HepG2 (cell line): ENCODE measurements around the gene FNDC3A. TPM values are rescaled to one million over a fixed set of nuclear protein-coding genes. Genes with fewer than 3 reads are reported as not detected.

Source experiments
- ATAC-seq: fragments of 200-7000 bp; cut with Tn5 transposase; 3 replicates; pipeline ENCODE4 v1.9.1; 2020; ENCODE audit warnings: mild to moderate bottlenecking, moderate library complexity
- BruUV-seq: library from RNA; stranded (reverse); fragments of 400-500 nt; replicated peaks from 2 replicates; lab custom pipeline; 2021; lab: Mats Ljungman, UMichigan
- CTCF ChIA-PET: fragments of 300-600 bp; formaldehyde crosslinking; extraction: SDS; loops from one replicate; lab custom pipeline; 2021; ENCODE audit warnings: low total read pairs, inconsistent platforms, low intra/inter-chr PET ratio; lab: Yijun Ruan, JAX
- POLR2A ChIA-PET: fragments of 350-600 bp; sonication (Branson Sonifier 250); formaldehyde crosslinking; loops from one replicate; lab custom pipeline; 2020; ENCODE audit warnings: antibody characterized with exemption, inconsistent platforms; lab: Yijun Ruan, JAX
- DNase-seq: peaks from one replicate; pipeline ENCODE4 v3.0.0-alpha.2; 2015; ENCODE audit warnings: low spot score
- FAIRE-seq: peaks from 3 replicates; lab custom pipeline; 2011; peaks lifted over from hg19 to GRCh38; lab: Jason Lieb, UNC
- H2AFZ ChIP-seq: one replicate; pipeline ENCODE4 v1.6.1; 2011; ENCODE audit warnings: low read length, inconsistent platforms
- H3K27ac ChIP-seq: fragments of 300-600 bp; 3 replicates; pipeline ENCODE4 v1.8.0; 2011; ENCODE audit warnings: mixed run types, mild to moderate bottlenecking, mixed read lengths, low read length, inconsistent platforms; ENCODE audit not compliant: insufficient read depth; ENCODE audit errors: extremely low read length
- H3K27me3 ChIP-seq, 2 experiments: fragments of 200-600 bp in 1 of 2; 2 replicates in 1 of 2; 3 replicates in 1 of 2; pipeline versions ENCODE4 v1.6.0 to v1.8.0; 2011; ENCODE audit warnings: low read length in 2 of 2, mild to moderate bottlenecking in 2 of 2, moderate library complexity in 2 of 2, inconsistent platforms in 1 of 2; ENCODE audit not compliant: insufficient read depth in 2 of 2, control insufficient read depth in 1 of 2
- H3K36me3 ChIP-seq, 2 experiments: fragments of 200-600 bp in 1 of 2; replicated peaks in 1 of 2; 2 replicates in 1 of 2; 3 replicates in 1 of 2; pipeline versions ENCODE4 v1.5.1 to v1.8.0; 2011; ENCODE audit warnings: low read length in 2 of 2, inconsistent platforms in 1 of 2; ENCODE audit not compliant: insufficient read depth in 2 of 2, control insufficient read depth in 1 of 2
- H3K4me1 ChIP-seq: 2 replicates; pipeline ENCODE4 v1.5.1; 2012; ENCODE audit warnings: low read length, inconsistent platforms; ENCODE audit not compliant: insufficient read depth
- H3K4me2 ChIP-seq: 2 replicates; pipeline ENCODE4 v1.6.0; 2011; ENCODE audit warnings: low read depth, low read length, inconsistent platforms
- H3K4me3 ChIP-seq, 3 experiments: fragments of 200-600 bp in 1 of 3; sonication (generic), shearing (Covaris generic) in 1 of 3; replicated peaks in 1 of 3; 2 replicates each; pipeline ENCODE4 v1.5.1; 2011 to 2016; ENCODE audit warnings: low read length in 3 of 3, inconsistent platforms in 2 of 3, low read depth in 2 of 3, mild to moderate bottlenecking in 2 of 3, control low read depth in 1 of 3, mixed read lengths in 1 of 3; ENCODE audit not compliant: insufficient read depth in 1 of 3
- H3K79me2 ChIP-seq: one replicate; pipeline ENCODE4 v1.6.1; 2011; ENCODE audit warnings: low read length, inconsistent platforms; ENCODE audit not compliant: insufficient read depth
- H3K9ac ChIP-seq: 2 replicates; pipeline ENCODE4 v1.6.0; 2011; ENCODE audit warnings: mild to moderate bottlenecking, low read depth, low read length, inconsistent platforms; ENCODE audit not compliant: insufficient read depth
- H3K9me3 ChIP-seq: 2 replicates; pipeline ENCODE4 v1.5.1; 2012; ENCODE audit warnings: mild to moderate bottlenecking, low read length
- H4K20me1 ChIP-seq: 2 replicates; pipeline ENCODE4 v1.6.0; 2011; ENCODE audit warnings: inconsistent platforms, mild to moderate bottlenecking, low read length, moderate library complexity; ENCODE audit not compliant: insufficient read depth
- BRD4 ChIP-seq: sonication (generic); formaldehyde crosslinking; IDR thresholded peaks from 2 replicates; pipeline ENCODE4 v1.4.0; 2020; ENCODE audit warnings: missing genetic modification reagents
- CEBPB ChIP-seq: IDR thresholded peaks from 2 replicates; pipeline ENCODE4 v1.6.1; 2011; ENCODE audit warnings: low read depth, low read length, improper control_type of control experiment, borderline replicate concordance
- CTCF ChIP-seq: sonication (generic); formaldehyde crosslinking; IDR thresholded peaks from 2 replicates; pipeline ENCODE4 v1.5.0; 2020; ENCODE audit warnings: mild to moderate bottlenecking, missing genetic modification reagents, moderate library complexity
- FOXA1 ChIP-seq, 2 experiments: fragments of 450-650 bp in 1 of 2; sonication (generic) in 1 of 2; formaldehyde crosslinking in 1 of 2; IDR thresholded peaks; 2 replicates each; pipeline versions ENCODE4 v1.4.0 to v1.6.1; 2016 to 2020; ENCODE audit warnings: missing genetic modification reagents in 1 of 2
- GABPA ChIP-seq, 2 experiments: IDR thresholded peaks; 2 replicates each; pipeline ENCODE4 v1.6.1; 2011 to 2016; ENCODE audit warnings: low read depth in 2 of 2, low read length in 1 of 2, missing biosample characterization in 1 of 2, missing genetic modification characterization in 1 of 2
- GPBP1L1 ChIP-seq: sonication (generic); formaldehyde crosslinking; IDR thresholded peaks from 2 replicates; pipeline ENCODE4 v1.5.0; 2020; ENCODE audit warnings: mild to moderate bottlenecking, missing genetic modification reagents
- HNF4A ChIP-seq: sonication (generic); formaldehyde crosslinking; IDR thresholded peaks from 2 replicates; pipeline ENCODE4 v1.4.0; 2020; ENCODE audit warnings: missing genetic modification reagents
- KDM5B ChIP-seq: sonication (generic); formaldehyde crosslinking; IDR thresholded peaks from 2 replicates; pipeline ENCODE4 v1.4.0; 2020; ENCODE audit warnings: missing genetic modification reagents, mild to moderate bottlenecking, borderline replicate concordance
- PAX8 ChIP-seq: sonication (generic); formaldehyde crosslinking; IDR thresholded peaks from 2 replicates; pipeline ENCODE4 v1.8.0; 2022; ENCODE audit warnings: mild to moderate bottlenecking, missing genetic modification reagents, borderline replicate concordance
- SIN3A ChIP-seq: IDR thresholded peaks from 2 replicates; pipeline ENCODE4 v1.6.1; 2011; ENCODE audit warnings: low read depth, mild to moderate bottlenecking, control low read depth, low read length, borderline replicate concordance
- SMAD1 ChIP-seq: sonication (generic); formaldehyde crosslinking; IDR thresholded peaks from 2 replicates; pipeline ENCODE4 v1.4.0; 2020; ENCODE audit warnings: missing genetic modification reagents, low read depth, mild to moderate bottlenecking, borderline replicate concordance
- SPEN ChIP-seq: sonication (generic); formaldehyde crosslinking; IDR thresholded peaks from 2 replicates; pipeline ENCODE4 v1.5.1; 2020; ENCODE audit warnings: low read depth, mild to moderate bottlenecking, missing genetic modification reagents
- STAG1 ChIP-seq: sonication (generic); formaldehyde crosslinking; IDR thresholded peaks from 2 replicates; pipeline ENCODE4 v1.4.0; 2020; ENCODE audit warnings: missing genetic modification reagents
- TCF7 ChIP-seq: sonication (generic); IDR thresholded peaks from 2 replicates; pipeline ENCODE4 v1.6.1; 2016; ENCODE audit warnings: antibody characterized with exemption, low read depth
- ZMAT5 ChIP-seq: sonication (generic); formaldehyde crosslinking; IDR thresholded peaks from 2 replicates; pipeline ENCODE4 v1.5.0; 2020; ENCODE audit warnings: mild to moderate bottlenecking, low read depth, missing genetic modification reagents, borderline replicate concordance
- ZNF350 ChIP-seq: sonication (generic); formaldehyde crosslinking; IDR thresholded peaks from 2 replicates; pipeline ENCODE4 v1.4.0; 2020; ENCODE audit warnings: mild to moderate bottlenecking, low read depth, missing genetic modification reagents, borderline replicate concordance
- ZNF430 ChIP-seq: sonication (generic); formaldehyde crosslinking; IDR thresholded peaks from 2 replicates; pipeline ENCODE4 v1.9.0; 2021; ENCODE audit warnings: mild to moderate bottlenecking, missing genetic modification reagents
- ZNF570 ChIP-seq: sonication (generic); formaldehyde crosslinking; IDR thresholded peaks from 2 replicates; pipeline ENCODE4 v1.4.0; 2020; ENCODE audit warnings: mild to moderate bottlenecking, missing genetic modification reagents, borderline replicate concordance
- ZNF644 ChIP-seq: IDR thresholded peaks from 2 replicates; pipeline ENCODE4 v1.6.1; 2016; ENCODE audit warnings: low read depth
- ZSCAN12 ChIP-seq: sonication (generic); formaldehyde crosslinking; IDR thresholded peaks from 2 replicates; pipeline ENCODE4 v1.9.0; 2021; ENCODE audit warnings: mild to moderate bottlenecking, missing genetic modification reagents
- ZSCAN29 ChIP-seq: sonication (generic); formaldehyde crosslinking; conservative IDR thresholded peaks from 2 replicates; pipeline ENCODE4 v1.4.0; 2020; ENCODE audit warnings: mild to moderate bottlenecking, missing genetic modification reagents
- WGBS: methylation state at CpG from one replicate; pipeline ENCODE4 v1.1.6; 2017; ENCODE audit warnings: low lambda C conversion rate; 5-methylcytosine and 5-hydroxymethylcytosine counted together
- in situ Hi-C: cut with HindIII; loops from 2 replicates; pipeline ENCODE4 v1.10.0; 2017; ENCODE audit warnings: low pct_unique_long_range_greater_than_20kb; ENCODE audit not compliant: extremely low pct_ligation_motif_present
- intact Hi-C: fragments of 100-400 bp; cut with micrococcal nuclease; formaldehyde crosslinking; loops from one replicate; pipeline ENCODE4 v1.10.0; 2022; ENCODE audit not compliant: unreplicated experiment
- polyA plus RNA-seq, 8 experiments: library from polyadenylated mRNA; depleted of rRNA in 3 of 8; stranded (reverse) in 7 of 8; unstranded in 1 of 8; fragments of >200 nt; fragmentation: Illumina TruSeq in 4 of 8; extraction: Trizol in 4 of 8; gene quantifications; 2 replicates each; pipeline versions ENCODE4 v1.2.1 to v1.2.3, GENCODE V29; 2011 to 2016; ENCODE audit warnings: low read depth in 4 of 8, missing spikeins in 1 of 8, mixed read lengths in 1 of 8; ENCODE audit not compliant: insufficient read depth in 1 of 8
- total RNA-seq, 5 experiments: library from RNA; depleted of rRNA; stranded (reverse); fragments of >200 nt; fragmentation: Illumina TruSeq; extraction: Trizol; gene quantifications; 2 replicates each; pipeline ENCODE4 v1.2.3, GENCODE V29; 2016; ENCODE audit warnings: low read depth in 1 of 5

Gene FNDC3A
- total and polyA plus RNA-seq, 2 of the 13 experiments (the other 11 are each of a cell fraction or from before 2014, with no cell fraction given): 36.7 to 39.3 TPM

- CTCF ChIA-PET: no interaction called here
- Histone ChIP-seq H3K79me2 (no peaks in the 10 kb centered on the region), H3K4me3 (no peak overlapping the region), H3K4me2 (no peak overlapping the region), H2AFZ (no peak overlapping the region), H3K9me3 (no peaks in the 10 kb centered on the region), H3K27me3 (no peaks in the 10 kb centered on the region; a peak in 1 of 5 replicates), H3K36me3 (no peaks in the 10 kb centered on the region), H3K4me1 (peaks cover 10% of the 10 kb centered on the region), H3K27ac (no peak overlapping the region), H3K9ac (no peak overlapping the region), H4K20me1 (no peaks in the 10 kb centered on the region)
- in situ Hi-C loops: no loop called here
- DNase-seq (peak; percentile 29), FAIRE-seq (peak; percentile 42), ATAC-seq (peak; percentile 65)
- no TSS peak for BruUV-seq
- POLR2A ChIA-PET: interaction anchor here (1.5 kb wide), 1 partner anchor 11 kb away, joined by 10 read pairs; no protein-coding TSS in a partner anchor
- intact Hi-C loops: no loop called here
- WGBS: 20% methylated on average over 5 of the region's 5 CpGs
- TF ChIP-seq GPBP1L1 (CRISPR knock-in tag): no peak
- no peak for TF ChIP-seq FOXA1 (IDR thresholded peaks at IDR 0.05)
- TF ChIP-seq FOXA1 (CRISPR knock-in tag; IDR thresholded peaks at IDR 0.05): no peak
- no peak for TF ChIP-seq ZNF350
- no peak for TF ChIP-seq ZSCAN12
- TF ChIP-seq PAX8: no peak
- 0 out of 2 replicates have a peak, but pooled peaks have one; percentile 11 for TF ChIP-seq ZNF644
- TF ChIP-seq SIN3A: no peak
- no peak for TF ChIP-seq SMAD1
- no peak for TF ChIP-seq BRD4 (CRISPR knock-in tag)
- TF ChIP-seq ZSCAN29 (CRISPR knock-in tag): no peak
- TF ChIP-seq ZNF430 (CRISPR knock-in tag): no peak
- no peak for TF ChIP-seq SPEN (CRISPR knock-in tag)
- 0 out of 2 replicates have a peak, but pooled peaks have one; percentile 30 for TF ChIP-seq CTCF
- TF ChIP-seq HNF4A: peak; percentile 5; the same call in 1 of the 2 replicates
- TF ChIP-seq GABPA (IDR thresholded peaks at IDR 0.05; ENCODE audit: low read depth, low read length): no peak
- no peak for TF ChIP-seq GABPA (CRISPR knock-in tag; IDR thresholded peaks at IDR 0.05; ENCODE audit: low read depth)
- TF ChIP-seq TCF7: peak; percentile 50
- no peak for TF ChIP-seq ZNF570 (CRISPR knock-in tag)
- TF ChIP-seq STAG1 (CRISPR knock-in tag): peak; percentile 11; the same call in 1 of the 2 replicates
- TF ChIP-seq CEBPB: peak; percentile 94
- no peak for TF ChIP-seq KDM5B
- TF ChIP-seq ZMAT5 (CRISPR knock-in tag): no peak
Measured at GRCh38 chr13:49225223-49226042, 249.7 kb downstream of the FNDC3A start.
